Measurements from ENCODE around the gene BCL2L2. TPM values are rescaled to one million over a fixed set of nuclear protein-coding genes. Genes with fewer than 3 reads are reported as not detected.

Gene BCL2L2
- total and polyA plus RNA-seq, 4 donors, result 4.7 to 28.0 (median 12.7) TPM

- TF ChIP-seq RXRA (IDR thresholded peaks at IDR 0.05) (no peak), ZBTB33 (IDR thresholded peaks at IDR 0.05) (no peak), YY1 (IDR thresholded peaks at IDR 0.05) (no peak), NR2F2 (IDR thresholded peaks at IDR 0.05) (no peak), CTCF (IDR thresholded peaks at IDR 0.05; ENCODE audit: low read depth, low read length, missing input control) (no peak), REST (IDR thresholded peaks at IDR 0.05) (no peak), ATF3 (IDR thresholded peaks at IDR 0.05) (no peak), GABPA (IDR thresholded peaks at IDR 0.05 in 1 of 2, conservative IDR thresholded peaks at IDR 0.05 in 1 of 2) (no peak), JUND (IDR thresholded peaks at IDR 0.05) (no peak), RAD21 (IDR thresholded peaks at IDR 0.05) (no peak), SP1 (IDR thresholded peaks at IDR 0.05) (no peak), FOXA1 (IDR thresholded peaks at IDR 0.05) (no peak), TAF1 (conservative IDR thresholded peaks at IDR 0.05) (no peak), EGR1 (IDR thresholded peaks at IDR 0.05; ENCODE audit: low read depth in 2 of 2) (no peak), HNF4A (conservative IDR thresholded peaks at IDR 0.05) (no peak), HNF4G (IDR thresholded peaks at IDR 0.05) (no peak), FOXA2 (IDR thresholded peaks at IDR 0.05) (no peak), MAX (IDR thresholded peaks at IDR 0.05) (no peak)
- no peak for DNase-seq (ENCODE audit: low spot score)
- 88% methylated on average over 6 of the region's 6 CpGs for WGBS
These were observed 41.6 kb downstream of the BCL2L2 start for GRCh38 chr14:23348297-23348655.

More at GRCh38 chr14:23348297-23348655, 41.6 kb downstream of the BCL2L2 start:
- Histone ChIP-seq H3K4me3 (ENCODE audit: low read depth in 1 of 3, low read length in 3 of 3) (no peak overlapping the region), H3K4me1 (ENCODE audit: control insufficient read depth in 4 of 4, insufficient read depth in 4 of 4, low read length in 3 of 4) (peaks cover 4 to 11% (median 8%) of the 10 kb centered on the region in 4 donors), H3K36me3 (ENCODE audit: control insufficient read depth in 4 of 4, insufficient read depth in 3 of 4, low read depth in 1 of 4, low read length in 3 of 4) (no peaks in the 10 kb centered on the region), H3K27me3 (ENCODE audit: control insufficient read depth in 4 of 4, insufficient read depth in 4 of 4, low read length in 3 of 4) (peaks cover 0 to 4% (median 1%) of the 10 kb centered on the region in 4 donors), H3K27ac (ENCODE audit: low read depth in 1 of 2, low read length in 2 of 2) (no peak overlapping the region), H3K9me3 (ENCODE audit: control insufficient read depth in 4 of 4, low read length in 3 of 4) (no peaks in the 10 kb centered on the region), H3K9ac (ENCODE audit: low read depth in 1 of 2, low read length in 2 of 2) (no peak overlapping the region)
